Effector CD4-positive, alpha-beta T cell (primary cell): ENCODE data around the gene SYTL3.
"Not testable (repeated sequence)": the region's sequence is repeated elsewhere in the genome, so short reads cannot be mapped to it uniquely, and the experiment has no call there.

Experiments used
- DNase-seq: peaks from one replicate; pipeline ENCODE4 v3.0.0-alpha.2; 2020

Gene SYTL3

DNA sequence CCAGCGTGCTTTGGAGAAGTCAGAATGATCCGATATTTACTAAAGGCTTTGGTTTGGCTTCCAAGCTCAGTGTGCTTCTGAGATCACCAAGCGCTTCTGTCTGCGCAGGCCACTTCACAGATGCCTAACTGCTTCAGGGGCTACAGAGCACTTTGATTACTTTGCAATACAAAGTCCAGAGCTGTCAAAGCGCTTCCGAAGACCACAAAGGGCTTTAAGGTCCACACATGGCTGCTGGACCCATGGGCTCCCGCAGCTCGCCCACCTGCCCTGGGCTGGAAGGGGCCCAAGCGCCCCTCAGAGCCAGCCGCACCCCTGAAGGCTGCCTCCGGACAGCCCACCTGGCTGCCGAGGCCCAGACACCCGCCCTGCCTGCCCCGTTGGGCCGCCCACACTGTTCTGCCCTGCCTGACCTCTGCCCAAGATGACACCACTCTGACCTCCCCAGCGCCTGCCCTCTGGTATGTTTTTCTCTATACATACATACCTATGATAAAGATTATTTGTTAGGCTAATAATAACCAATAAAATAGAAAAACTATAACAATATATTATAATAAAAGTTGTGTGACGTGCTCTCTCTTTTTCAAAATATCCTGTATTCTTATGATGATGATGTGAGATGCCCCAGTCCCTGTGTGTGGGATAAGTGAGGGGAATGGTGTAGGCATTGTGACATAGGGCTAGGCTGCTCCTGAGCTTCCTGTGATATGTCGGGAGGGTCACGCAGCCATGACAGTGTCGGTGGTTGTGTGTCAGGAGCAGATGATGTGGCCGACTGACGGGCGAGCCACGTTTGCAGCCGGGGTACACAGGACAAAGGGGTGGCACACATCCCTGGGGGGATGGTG is 27.9 kb upstream of the SYTL3 start:
- DNase-seq: no peak

DNA sequence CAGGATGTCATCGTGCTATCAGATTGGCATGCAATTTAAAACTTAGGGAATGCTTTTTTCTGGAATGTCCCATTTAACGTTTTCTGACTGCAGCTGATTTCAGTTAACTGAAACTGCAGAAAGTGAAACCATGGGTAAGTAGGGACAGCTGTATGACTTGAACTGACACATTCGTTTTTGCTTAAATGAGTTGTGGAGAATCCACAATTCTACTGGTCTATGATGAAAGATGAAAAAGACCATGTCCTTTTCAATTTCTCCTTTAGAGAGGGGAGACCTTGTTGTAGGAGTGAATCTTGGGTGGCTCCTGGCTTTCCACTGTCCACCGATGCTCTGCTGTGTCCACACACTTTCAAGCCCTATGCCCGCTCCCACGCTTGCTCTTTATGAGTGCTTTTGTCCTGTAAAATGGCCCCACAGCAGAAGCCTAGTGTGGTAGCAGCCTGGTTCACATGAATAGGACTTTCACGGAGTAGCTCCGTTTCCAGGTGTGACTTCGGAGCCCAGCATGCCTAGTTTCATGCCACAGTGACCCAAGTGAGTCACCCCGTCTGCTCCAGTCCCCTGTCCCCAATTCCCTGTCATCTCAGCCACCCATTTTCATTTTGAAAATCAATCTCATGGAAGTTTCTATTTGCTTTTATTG is 27.2 kb upstream of the SYTL3 start:
- DNase-seq: no peak

DNA sequence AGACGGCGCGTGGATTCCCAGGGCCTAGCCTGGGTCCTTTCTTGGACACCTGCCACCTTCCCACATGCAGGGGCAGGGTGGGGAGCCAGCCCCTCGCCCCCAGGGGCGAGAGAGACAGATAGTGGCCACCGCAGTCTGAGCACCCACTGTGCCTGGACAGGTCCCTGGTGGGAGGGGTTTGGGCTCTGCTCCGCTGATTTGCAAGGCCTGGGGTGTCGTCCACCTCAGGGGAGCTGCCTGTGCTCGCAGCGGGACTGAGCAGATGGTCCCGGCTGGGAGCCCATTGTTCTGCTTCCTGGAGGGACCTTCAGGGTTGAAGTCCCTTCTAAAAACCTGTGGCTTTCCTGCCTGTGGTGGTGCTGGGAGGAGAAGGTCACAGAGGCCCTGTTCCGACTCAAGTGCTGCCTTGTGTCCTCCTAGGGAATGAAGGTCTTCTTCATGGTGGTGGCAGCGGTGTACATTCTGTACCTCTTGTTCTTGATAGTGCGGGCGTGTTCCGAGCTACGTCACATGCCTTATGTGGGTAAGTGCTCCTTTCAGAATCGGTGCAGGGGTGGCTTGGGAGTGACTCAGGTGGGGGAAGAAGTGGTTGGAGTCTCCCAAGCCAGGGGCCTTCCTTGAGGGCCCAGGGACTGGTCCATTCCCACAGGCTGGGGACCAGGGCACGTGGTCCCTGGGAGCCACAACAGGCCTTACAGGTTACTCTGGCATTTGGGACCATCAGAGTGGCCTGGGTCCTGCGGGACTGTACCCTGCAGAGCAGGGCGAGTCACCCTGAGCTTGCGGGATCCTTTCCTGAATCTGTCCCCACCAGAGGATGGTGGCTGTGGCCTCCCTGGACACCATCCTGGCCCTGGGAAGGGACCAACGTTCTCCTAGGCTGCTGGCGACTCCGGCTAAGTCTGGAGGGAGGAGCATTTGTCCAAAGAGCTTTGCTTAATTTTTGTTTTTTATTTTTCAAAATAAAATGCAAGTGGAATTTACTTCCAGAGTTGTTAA is 24.9 kb upstream of the SYTL3 start:
- no peak for DNase-seq

DNA sequence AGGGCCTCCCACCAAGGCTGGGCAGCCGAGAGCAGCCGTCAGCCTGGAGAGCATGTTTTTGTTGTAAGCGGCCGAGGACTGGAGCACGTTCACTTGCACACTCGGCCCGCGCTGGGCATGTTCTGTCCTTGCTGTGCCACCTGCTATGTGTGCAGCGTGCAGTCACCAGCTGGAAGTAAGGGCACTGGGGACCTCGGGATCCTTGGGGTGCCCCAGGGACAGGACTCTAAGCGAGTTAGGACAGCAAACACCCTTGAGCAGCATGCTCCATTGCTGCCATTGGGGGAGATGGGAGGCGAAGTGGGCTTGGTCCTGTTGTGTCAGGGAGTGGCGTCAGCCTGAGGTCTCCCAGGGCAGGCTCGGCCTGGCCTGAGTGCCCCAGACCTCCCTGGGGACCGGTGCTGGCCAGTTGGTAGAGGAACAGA is 24.0 kb upstream of the SYTL3 start:
- no peak for DNase-seq

DNA sequence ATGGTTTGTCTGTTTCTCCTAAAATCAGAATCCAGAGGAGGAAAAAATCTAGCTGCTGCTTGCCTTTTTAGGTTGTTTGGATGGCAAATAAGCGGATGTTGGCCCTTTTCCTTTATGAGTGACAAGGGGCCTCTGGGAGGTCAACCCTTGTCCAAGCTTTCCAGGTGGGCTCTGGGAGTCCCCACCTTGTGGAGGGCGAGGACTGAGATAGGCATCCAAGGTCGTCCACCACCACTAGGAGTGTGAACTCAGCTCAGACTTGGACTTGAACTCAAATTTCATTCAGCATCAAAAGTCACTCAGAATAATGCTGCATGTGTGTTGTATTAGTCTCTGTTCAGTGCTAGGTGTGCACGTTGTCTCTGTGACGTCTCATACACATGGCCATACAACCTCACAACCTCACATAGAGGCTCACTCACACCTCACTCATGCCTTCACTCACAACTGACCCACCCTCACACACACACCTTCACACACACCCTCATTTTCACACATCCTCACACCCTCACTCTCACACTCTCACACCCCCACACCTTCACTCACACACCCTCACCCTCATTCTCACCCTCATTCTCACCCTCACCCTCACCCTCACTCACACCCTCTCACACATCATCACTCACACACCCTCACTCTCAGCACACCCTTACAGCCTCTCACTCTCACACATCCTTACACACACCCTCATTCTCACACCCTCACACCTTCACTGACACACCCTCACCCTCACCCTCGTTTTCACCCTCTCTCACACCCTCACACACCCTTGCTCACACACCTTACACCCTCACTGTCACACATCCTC is 23.3 kb upstream of the SYTL3 start:
- DNase-seq: no peak

DNA sequence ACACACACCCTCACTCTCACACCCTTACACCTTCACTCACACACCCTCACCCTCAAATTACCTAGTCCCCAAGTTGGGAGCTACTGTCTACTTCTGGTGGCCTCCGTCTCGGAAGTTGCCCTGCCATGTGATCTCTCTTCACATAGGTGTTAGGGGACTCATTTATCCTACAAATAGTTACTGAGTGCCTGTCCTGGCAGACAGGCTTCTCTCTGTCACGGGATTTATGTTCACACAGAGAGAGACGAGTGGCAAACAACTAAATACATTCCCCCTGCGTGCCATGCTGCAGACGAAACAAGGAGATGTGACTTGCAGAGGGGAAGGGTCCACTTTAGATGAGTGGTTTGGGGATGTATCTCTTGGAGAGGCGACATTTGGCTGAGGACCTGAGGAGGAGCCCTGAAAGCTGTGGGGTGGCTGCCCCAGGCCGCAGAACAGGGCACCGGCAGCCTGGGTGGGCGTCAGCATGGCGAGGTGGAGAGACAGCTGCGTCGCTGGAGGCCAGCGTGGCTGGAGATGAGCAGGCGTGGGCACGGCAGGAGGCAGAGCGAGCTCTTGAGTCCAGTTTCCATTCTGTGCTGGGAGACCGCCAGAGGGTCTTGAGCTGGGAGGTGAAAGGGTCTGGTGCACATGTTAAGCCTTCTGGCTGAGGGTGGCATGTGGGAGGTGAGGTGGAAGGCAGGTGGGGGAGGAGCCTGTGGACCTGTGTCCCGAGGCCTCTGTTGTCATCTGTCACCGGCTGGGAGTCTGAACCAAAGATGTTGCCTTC is 22.5 kb upstream of the SYTL3 start:
- DNase-seq: no peak

DNA sequence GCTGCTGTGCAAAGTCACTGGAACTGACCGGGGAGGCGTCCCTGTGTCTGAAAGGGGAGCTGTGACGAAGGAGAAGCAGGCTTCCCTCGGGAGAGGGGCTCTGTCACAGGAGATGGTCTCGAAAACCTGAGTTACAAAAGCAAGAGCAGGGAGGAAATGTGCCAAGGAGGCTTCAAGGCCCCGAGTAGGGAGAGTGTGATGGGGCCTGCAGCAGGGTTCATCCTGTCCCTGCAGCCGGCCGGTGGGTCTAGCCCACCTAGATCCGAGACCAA is 22.0 kb upstream of the SYTL3 start:
- DNase-seq: no peak

DNA sequence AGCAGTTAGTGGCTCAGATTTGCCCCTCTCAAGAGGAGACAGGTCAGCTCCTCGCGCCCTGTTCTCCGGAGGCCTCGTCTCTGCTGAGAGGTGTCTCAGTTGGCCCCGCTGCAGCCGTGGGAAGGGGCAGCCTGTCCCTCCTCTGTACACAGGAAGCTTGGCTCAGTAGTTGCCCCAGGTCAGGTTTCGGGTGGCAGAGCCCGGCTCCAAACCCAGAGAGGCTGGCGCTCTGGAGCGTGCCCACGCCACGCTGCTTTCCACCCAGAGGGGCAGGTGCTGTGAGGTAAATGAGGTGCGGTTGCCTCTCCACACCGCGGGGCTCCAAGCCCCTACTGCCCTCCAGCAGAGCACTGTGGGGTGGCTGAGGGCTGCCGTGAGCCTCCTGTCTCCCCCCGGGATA is 21.3 kb upstream of the SYTL3 start:
- DNase-seq: no peak

DNA sequence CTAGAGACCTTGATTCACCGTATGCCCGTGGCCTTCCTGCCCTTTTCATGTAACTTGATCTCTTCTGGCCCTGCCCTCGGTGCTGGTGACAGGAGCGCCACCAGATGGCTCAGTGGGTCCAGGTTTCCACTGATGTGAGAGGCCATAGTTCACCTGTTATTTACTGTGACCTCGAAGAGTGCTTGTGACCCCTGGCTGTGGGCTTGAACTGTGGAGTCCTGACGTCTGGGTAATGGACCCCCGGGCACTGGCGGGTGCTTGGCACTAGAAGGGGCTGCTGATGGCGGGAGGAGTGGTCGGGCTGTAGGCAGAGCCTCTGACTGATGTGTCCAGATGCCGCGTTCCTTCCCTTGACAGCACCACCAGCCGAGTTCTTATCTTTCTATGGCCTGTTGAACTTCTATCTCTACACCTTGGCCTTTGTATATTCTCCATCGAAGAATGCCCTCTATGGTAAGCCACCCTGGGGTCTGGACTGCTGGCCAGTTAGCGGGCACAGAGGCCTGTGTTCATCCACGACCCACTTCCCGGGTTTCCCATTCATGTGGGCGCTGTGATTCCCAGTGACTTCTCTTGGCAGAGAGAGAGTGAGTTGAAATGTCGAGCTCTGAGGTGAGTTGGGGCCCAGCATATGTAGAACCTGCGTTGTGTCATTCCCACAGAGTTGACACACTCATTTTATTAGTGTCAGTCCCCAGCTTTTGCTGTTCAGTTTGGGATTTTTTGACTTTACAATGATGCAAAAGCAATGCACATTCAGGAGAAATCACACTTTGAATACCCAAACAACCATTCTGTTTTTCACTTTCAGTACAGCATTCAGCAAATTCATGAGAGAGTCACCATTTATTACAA is 20.3 kb upstream of the SYTL3 start:
- no peak for DNase-seq

DNA sequence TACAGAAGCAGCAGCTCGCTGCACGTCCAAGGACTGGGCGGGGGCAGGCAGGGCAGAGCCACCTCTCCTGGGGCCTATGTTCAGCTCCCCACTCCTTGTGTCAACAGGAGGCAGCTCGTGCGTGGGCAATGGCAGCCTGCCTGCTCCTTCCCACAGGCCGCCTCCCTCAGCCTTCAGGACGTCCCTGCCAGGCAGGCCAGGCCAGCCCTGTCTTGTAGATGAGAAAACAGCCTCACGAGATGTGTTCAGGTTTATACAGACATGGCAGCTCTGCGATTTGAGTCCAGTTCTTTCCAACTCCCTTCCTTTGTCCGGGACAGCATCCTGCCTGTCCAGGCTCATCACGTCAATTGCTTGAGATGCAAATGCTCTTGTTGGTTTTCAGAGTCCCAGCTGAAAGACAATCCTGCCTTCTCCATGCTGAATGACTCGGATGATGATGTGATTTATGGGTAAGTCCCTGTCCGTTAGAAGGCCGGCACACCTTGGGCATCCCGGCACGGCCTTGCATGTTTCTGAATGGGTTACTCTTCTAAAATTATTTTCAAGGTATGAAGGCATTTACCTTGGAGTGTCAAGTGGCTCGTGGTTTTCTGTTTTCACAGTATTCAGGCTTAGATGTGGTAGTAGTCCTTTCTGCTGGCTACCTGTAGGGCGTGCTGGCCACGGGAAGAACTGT is 18.8 kb upstream of the SYTL3 start:
- no peak for DNase-seq

DNA sequence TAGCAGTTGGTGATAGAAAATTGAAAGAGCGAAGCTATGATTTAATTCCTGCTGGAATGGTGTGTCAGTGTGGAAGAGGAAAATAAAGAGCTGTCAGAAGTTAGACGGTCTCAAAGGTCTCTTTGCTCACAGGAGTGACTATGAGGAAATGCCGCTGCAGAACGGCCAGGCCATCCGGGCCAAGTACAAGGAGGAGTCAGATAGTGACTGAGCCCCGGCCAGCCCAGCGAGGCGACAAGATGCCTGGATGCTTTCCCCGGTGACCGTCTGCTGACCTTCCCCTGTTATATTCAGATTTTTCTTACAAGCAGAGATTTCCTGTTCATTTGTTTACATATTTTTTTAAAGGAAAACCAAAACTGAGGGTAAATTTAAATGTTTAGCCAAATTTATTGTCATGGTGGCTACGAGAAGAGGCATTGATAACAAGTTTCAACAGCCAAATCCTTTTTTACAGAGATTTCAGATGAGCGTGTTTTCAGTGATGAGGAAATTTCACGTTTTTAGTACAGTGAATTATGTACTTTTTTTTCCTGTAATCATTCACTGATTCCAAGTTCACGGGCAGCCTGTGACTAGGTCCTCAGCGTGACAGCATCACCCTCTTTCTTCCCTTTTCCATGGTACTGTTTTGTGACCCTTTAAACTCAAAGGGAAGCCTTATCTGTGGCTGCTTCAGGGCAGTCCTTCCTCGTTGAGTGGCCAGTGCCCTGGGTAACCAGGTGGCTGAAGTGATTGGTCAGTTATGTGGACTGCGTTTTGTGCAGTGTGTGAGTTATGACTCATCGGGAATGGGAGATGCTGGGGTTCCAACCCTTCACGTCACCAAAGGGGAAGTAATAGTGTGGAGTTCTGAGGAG is 17.9 kb upstream of the SYTL3 start:
- no peak for DNase-seq

DNA sequence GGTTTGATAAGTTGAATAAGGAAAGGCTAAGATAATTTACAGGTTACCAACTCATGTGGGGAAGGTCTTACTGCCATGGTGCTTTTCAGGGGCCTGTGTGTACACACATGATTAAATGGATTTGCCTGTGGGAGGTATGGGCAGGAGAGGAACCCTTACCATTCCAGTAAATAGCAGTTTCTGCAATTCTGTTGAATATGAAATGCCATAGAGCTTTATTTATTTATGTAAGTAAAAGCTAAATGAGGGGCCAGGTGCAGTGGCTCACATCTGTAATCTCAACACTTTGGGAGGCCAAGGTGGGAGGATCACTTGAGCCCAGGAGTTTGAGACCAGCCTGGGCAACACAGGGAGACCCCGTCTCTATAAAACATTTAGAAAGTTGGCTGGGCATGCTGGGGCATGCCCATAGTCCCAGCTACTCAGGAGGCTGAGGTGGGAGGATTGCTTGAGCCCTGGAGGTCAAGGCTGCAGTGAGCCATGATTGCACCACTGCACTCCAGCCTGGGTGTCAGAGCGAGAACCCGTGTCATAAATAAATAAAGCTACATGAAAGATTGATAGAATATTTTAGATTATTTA is 17.2 kb upstream of the SYTL3 start:
- DNase-seq: not testable (repeated sequence)

DNA sequence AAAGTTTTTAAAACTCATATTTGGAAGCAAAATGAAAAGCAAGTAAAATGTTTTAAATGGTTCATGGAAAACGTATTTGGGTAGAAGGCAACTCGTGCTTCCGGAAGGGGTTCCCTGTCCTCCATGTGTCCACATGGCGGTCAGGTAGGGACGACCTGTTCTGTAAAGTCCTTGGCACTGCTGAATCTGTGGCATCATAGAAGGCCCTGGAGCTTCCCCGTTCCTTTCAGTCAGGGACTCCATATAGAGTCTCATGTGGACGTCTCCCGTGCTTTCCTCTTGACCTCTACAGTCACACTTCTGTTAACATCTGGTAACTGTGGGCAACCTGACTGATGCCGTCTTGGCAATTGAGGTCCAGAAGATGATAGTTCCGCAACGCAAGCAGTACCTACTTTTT is 16.7 kb upstream of the SYTL3 start:
- DNase-seq: no peak

DNA sequence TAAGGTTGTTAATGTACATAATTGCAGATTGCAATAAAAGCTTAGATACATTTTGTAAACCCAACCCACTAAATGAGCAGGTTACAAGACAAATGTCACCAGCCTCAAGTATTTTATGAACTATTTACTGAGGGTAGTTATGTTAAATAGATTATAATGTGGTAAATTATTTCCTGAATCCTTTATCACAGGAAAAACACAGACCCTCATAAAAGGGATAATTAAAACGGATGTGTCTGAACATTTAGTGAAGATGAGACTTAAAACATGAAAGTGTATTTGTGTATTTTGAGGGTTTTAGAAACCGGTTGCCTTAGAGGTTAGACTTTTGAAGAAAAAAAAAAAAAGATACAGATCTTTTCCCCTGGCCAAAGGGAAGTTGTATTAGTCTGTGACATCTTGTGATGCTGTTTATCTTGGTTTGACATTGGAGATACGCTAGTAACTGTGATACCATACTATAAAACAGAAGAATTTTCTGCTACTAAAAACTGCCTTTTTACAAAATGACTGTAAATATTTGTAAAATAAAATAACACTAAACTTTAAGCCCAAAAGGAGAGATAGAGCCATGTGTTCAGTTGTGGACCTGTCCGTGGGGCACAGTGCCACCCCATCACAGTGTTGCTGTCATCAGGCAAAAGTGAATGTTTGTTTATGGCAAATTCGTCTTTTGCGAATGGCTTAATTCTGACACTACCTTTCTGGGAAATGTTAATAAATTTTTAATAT is 15.0 kb upstream of the SYTL3 start:
- no peak for DNase-seq

DNA sequence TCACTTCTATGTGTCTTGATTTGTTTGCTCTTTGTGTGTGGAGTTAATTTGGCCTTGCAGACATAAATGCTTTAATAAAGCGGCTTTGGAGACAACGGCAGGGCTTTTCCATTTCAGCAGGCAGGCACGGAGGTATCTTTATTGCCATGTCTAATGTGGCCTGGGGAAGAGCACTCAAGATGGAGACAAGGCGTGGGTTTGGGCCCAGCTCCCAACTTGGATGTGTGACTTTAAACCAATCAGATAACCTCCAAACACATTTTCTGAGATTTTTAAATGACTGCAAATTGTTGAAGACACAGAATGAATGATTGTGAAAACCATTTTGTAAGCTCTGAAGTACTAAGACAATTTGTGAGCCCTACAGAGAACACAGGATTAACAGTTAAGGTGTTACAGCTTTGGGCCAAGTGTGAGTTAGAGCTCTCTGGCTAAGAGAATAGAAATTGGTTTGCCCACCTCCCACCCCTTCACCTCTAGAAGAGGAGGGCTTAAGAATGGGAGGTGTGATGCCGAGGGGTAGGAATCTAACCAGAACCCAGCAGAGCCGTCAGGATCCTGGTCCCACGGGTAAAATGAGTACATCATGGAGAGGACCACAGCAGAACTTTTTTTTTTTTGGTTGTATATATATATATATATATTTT is 14.3 kb upstream of the SYTL3 start:
- no peak for DNase-seq

DNA sequence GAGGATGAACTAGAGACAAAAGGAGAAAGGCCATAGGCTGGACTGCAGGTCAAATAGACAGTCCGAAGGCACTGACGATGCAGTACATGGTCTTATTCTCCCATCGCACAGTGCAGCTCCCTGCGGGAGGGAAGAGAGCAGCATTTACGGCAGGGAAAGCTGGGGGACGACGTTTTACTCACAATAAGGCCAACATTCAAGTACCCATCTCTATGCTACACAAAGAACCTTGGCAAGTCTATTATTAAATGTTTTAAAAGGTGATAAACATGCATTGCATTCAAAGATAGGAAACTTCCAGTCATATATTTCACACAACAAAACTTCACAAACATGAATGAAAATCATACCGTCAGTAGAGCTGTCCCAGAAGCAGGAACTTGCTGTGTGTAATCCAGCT is 13.1 kb upstream of the SYTL3 start:
- DNase-seq: no peak

DNA sequence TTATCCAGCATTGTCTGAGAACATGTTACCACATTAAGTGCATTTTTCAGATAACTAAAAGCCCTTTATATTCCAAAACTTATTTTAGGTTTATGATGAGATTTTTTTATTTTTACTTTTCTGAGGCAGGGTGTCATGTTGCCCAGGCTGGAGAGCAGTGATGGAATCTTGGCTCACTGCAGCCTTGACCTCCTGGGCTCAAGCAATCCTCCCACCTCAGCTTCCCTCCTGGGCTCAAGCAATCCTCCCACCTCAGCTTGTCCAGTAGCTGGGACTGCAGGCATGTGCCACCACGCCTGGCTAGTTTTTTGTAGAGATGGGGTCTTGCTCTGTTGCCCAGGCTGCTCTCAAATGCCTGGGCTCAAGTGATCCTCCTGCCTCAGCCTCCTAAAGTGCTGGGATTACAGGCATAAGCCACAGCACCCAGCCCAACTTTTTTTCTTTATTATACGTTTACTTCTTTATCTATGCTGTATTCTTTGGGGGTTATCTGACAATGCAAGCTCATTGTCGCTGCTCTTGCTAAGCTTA is 11.5 kb upstream of the SYTL3 start:
- no peak for DNase-seq
